Lower lobe of right lung (tissue), 2 donors: ENCODE measurements around the gene MYO10. TPM values are rescaled to one million over a fixed set of nuclear protein-coding genes. Genes with fewer than 3 reads are reported as not detected.
"Not testable (repeated sequence)": the region's sequence is repeated elsewhere in the genome, so short reads cannot be mapped to it uniquely, and the experiment has no call there.

Experiments used
- ATAC-seq, 2 donors: fragments of 200-7000 bp; cut with Tn5 transposase; one replicate each; pipeline ENCODE4 v1.9.1; 2020 to 2022; ENCODE audit warnings: mild to moderate bottlenecking in 2 of 2, moderate library complexity in 2 of 2
- DNase-seq: peaks from one replicate; pipeline ENCODE4 v3.0.0-alpha.2; 2020
- H3K27ac ChIP-seq: fragments of 200-600 bp; one replicate; pipeline ENCODE4 v1.8.0; 2022
- H3K27me3 ChIP-seq: fragments of 200-600 bp; one replicate; pipeline ENCODE4 v1.8.0; 2022; ENCODE audit warnings: low read depth
- H3K36me3 ChIP-seq: fragments of 200-600 bp; one replicate; pipeline ENCODE4 v1.8.0; 2022; ENCODE audit warnings: mild to moderate bottlenecking
- H3K4me1 ChIP-seq: fragments of 200-600 bp; one replicate; pipeline ENCODE4 v1.8.0; 2022
- H3K4me3 ChIP-seq: fragments of 200-600 bp; one replicate; pipeline ENCODE4 v1.8.0; 2022; ENCODE audit warnings: mild to moderate bottlenecking
- H3K9me3 ChIP-seq: fragments of 200-600 bp; one replicate; pipeline ENCODE4 v1.8.0; 2022
- CTCF ChIP-seq: fragments of 200-600 bp; IDR thresholded peaks from one replicate; pipeline ENCODE4 v1.8.0; 2022; ENCODE audit warnings: antibody characterized with exemption, mild to moderate bottlenecking
- intact Hi-C: fragments of 100-400 bp; cut with DNase I; formaldehyde crosslinking; loops from one replicate; pipeline ENCODE4 v1.11.0; 2022
- total RNA-seq: library from RNA; stranded (reverse); fragmentation: NEBNext Ultra II Directional; extraction: Animal tissue kit (Norgen Biotek cat#: 25700); gene quantifications from one replicate; pipeline ENCODE4 v1.2.1, GENCODE V29; 2021
- donor health status: DM: no; HTN: yes; CAD: no; lungs with severe emphysema.

Gene MYO10
- total RNA-seq, 1 donor from 2014 or later = 51.5 TPM

GRCh38 chr5:16660982-16661381 is 275.1 kb downstream of the MYO10 start:
- DNase-seq (no peak), ATAC-seq (peak in 1 of 2 donors; percentile 39)
- no peak for TF ChIP-seq CTCF
- Histone ChIP-seq H3K36me3 (peaks cover 17% of the 10 kb centered on the region), H3K4me1 (no peaks in the 10 kb centered on the region), H3K9me3 (no peaks in the 10 kb centered on the region), H3K4me3 (no peak overlapping the region), H3K27me3 (no peaks in the 10 kb centered on the region), H3K27ac (no peak overlapping the region)
- intact Hi-C loops = no loop called here

GRCh38 chr5:16659536-16659935 is 276.6 kb downstream of the MYO10 start:
- peaks cover 5% of the 10 kb centered on the region for H3K36me3 ChIP-seq
- no peaks in the 10 kb centered on the region for H3K27me3 ChIP-seq
- DNase-seq = no peak
- no peaks in the 10 kb centered on the region for H3K4me1 ChIP-seq
- TF ChIP-seq CTCF = no peak
- H3K9me3 ChIP-seq = no peaks in the 10 kb centered on the region
- H3K4me3 ChIP-seq = no peak overlapping the region
- intact Hi-C loops = no loop called here
- no peak overlapping the region for H3K27ac ChIP-seq
- ATAC-seq = no peak

GRCh38 chr5:16656561-16657191 is 279.4 kb downstream of the MYO10 start:
- Histone ChIP-seq H3K27ac (no peak overlapping the region), H3K4me3 (no peak overlapping the region), H3K27me3 (no peaks in the 10 kb centered on the region), H3K4me1 (no peaks in the 10 kb centered on the region), H3K36me3 (no peaks in the 10 kb centered on the region), H3K9me3 (no peaks in the 10 kb centered on the region)
- intact Hi-C loops = no loop called here
- DNase-seq (no peak), ATAC-seq (peak; percentile 47 to 66)
- TF ChIP-seq CTCF = no peak

- intact Hi-C loops = no loop called here
These were observed 281.3 kb downstream of the MYO10 start for GRCh38 chr5:16654647-16655334.

GRCh38 chr5:16648739-16649138 is 287.3 kb downstream of the MYO10 start:
- DNase-seq, H3K27ac ChIP-seq, ATAC-seq, H3K4me3 ChIP-seq, H3K27me3 ChIP-seq, intact Hi-C loops, H3K4me1 ChIP-seq, H3K36me3 ChIP-seq, H3K9me3 ChIP-seq: not testable (repeated sequence)

More at GRCh38 chr5:16654647-16655334, 281.3 kb downstream of the MYO10 start:
- no peak overlapping the region for H3K27ac ChIP-seq
- no peak for ATAC-seq
- no peaks in the 10 kb centered on the region for H3K4me1 ChIP-seq
- TF ChIP-seq CTCF = no peak
- H3K9me3 ChIP-seq = no peaks in the 10 kb centered on the region
- DNase-seq = no peak
- H3K27me3 ChIP-seq = no peaks in the 10 kb centered on the region
- no peak overlapping the region for H3K4me3 ChIP-seq
- H3K36me3 ChIP-seq = no peaks in the 10 kb centered on the region

GRCh38 chr5:16644301-16644889 is 291.7 kb downstream of the MYO10 start:
- H3K27me3 ChIP-seq = no peaks in the 10 kb centered on the region
- no peak overlapping the region for H3K4me3 ChIP-seq
- H3K4me1 ChIP-seq = no peaks in the 10 kb centered on the region
- H3K27ac ChIP-seq = no peak overlapping the region
- intact Hi-C loops = no loop called here
- no peaks in the 10 kb centered on the region for H3K9me3 ChIP-seq
- no peak for DNase-seq
- no peaks in the 10 kb centered on the region for H3K36me3 ChIP-seq
- TF ChIP-seq CTCF = no peak
- ATAC-seq = no peak
